Activated CD4-positive, alpha-beta T cell treated with anti-CD3 and anti-CD28 coated beads, Interleukin-2, amount 10 ng/mL, durations not matched to agents 7 days and 5 days (primary cell): ENCODE results near the gene SLC26A4. TPM values are rescaled to one million over a fixed set of nuclear protein-coding genes. Genes with fewer than 3 reads are reported as not detected.
"Not testable (repeated sequence)": the region's sequence is repeated elsewhere in the genome, so short reads cannot be mapped to it uniquely, and the experiment has no call there.

Experiments
- CTCF ChIA-PET: fragments of 350-600 bp; sonication (Branson Sonifier 250); formaldehyde crosslinking; loops from one replicate; lab custom pipeline; 2021; ENCODE audit warnings: antibody characterized with exemption; lab: Charles Lee
- POLR2A ChIA-PET: fragments of 350-600 bp; sonication (Branson Sonifier 250); formaldehyde crosslinking; loops from one replicate; lab custom pipeline; 2021; ENCODE audit warnings: antibody characterized with exemption; lab: Charles Lee
- DNase-seq: peaks from one replicate; pipeline ENCODE4 v3.0.0-alpha.2; 2020
- H3K27ac Mint-ChIP-seq: one replicate; pipeline ENCODE4 v1.8.0; 2021; ENCODE audit warnings: mild to moderate bottlenecking, moderate library complexity, mixed read lengths
- H3K27me3 Mint-ChIP-seq: one replicate; pipeline ENCODE4 v1.8.0; 2021; ENCODE audit warnings: mixed read lengths
- H3K36me3 Mint-ChIP-seq: one replicate; pipeline ENCODE4 v1.8.0; 2021; ENCODE audit warnings: low read depth, mixed read lengths
- H3K4me1 Mint-ChIP-seq: one replicate; pipeline ENCODE4 v1.8.0; 2021; ENCODE audit warnings: mixed read lengths
- H3K4me3 Mint-ChIP-seq: one replicate; pipeline ENCODE4 v1.8.0; 2021; ENCODE audit warnings: mild to moderate bottlenecking, moderate library complexity, mixed read lengths
- H3K9me3 Mint-ChIP-seq: one replicate; pipeline ENCODE4 v1.8.0; 2021; ENCODE audit warnings: mixed read lengths
- total RNA-seq, 2 experiments: library from RNA; stranded (reverse); gene quantifications; one replicate each; pipeline ENCODE4 v1.2.3, GENCODE V29; 2021

Gene SLC26A4
- total RNA-seq, 2 experiments from 2014 or later = 1.3 to 2.0 TPM

- no peak overlapping the region for H3K4me3 Mint-ChIP-seq
Measured at GRCh38 chr7:107638594-107638993, 22.0 kb upstream of the SLC26A4 start.

DNA sequence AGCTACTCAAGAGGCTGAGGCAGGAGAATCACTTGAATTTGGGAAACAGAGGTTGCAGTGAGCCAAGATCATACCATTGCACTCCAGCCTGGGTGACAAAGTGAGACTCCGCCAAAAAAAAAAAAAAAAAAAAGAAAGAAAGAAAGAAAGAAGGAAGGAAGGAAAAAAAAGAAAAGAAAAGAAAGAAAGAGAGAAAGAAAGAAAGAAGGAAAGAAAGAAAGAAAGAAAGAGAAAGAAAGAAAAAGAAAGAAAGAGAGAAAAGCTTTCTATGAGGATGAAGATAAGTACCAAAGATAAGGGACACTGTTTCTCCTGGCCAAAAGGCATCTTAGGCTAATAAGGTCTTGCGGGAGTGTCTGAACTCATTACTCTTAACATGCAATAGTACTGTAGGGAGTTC lies 21.6 kb upstream of the SLC26A4 start:
- CTCF ChIA-PET = interaction anchor here (0.6 to 1.0 kb wide), 2 partner anchors 104 to 364 kb away, joined by 3 to 5 read pairs; no protein-coding TSS in a partner anchor
- H3K27me3 Mint-ChIP-seq = peaks cover 11% of the 10 kb centered on the region
- peaks cover 19% of the 10 kb centered on the region for H3K9me3 Mint-ChIP-seq
- POLR2A ChIA-PET, H3K4me3 Mint-ChIP-seq, DNase-seq, H3K27ac Mint-ChIP-seq: not testable (repeated sequence)
- H3K36me3 Mint-ChIP-seq = peaks cover 12% of the 10 kb centered on the region
- H3K4me1 Mint-ChIP-seq = peaks cover 31% of the 10 kb centered on the region

More at GRCh38 chr7:107638594-107638993, 22.0 kb upstream of the SLC26A4 start:
- peaks cover 29% of the 10 kb centered on the region for H3K4me1 Mint-ChIP-seq
- H3K9me3 Mint-ChIP-seq = peaks cover 19% of the 10 kb centered on the region
- peaks cover 11% of the 10 kb centered on the region for H3K27me3 Mint-ChIP-seq
- H3K27ac Mint-ChIP-seq = peak overlapping the region; percentile 15
- CTCF ChIA-PET = interaction anchor here (0.6 to 1.0 kb wide), 2 partner anchors 105 to 363 kb away, joined by 3 to 5 read pairs; no protein-coding TSS in a partner anchor
- POLR2A ChIA-PET = no interaction called here
- no peak for DNase-seq
- H3K36me3 Mint-ChIP-seq = peaks cover 14% of the 10 kb centered on the region

DNA sequence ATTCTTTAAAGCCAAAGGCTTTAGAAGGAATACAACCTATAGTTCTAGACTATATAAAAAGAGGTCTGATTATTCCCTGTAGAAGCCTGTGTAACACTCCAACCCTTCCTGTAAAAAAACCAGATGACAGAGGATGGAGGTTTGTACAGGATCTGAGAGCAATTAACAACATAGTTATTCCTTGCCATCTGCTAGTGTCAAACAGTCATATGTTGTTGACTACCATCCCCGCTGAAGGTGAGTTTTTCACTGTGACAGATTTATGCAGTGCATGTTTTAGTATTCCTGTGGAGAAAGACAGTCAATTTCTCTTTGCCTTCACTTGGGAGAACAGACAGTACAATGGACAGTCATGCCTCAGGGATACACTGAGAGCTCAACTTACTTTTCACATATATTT lies 19.0 kb upstream of the SLC26A4 start:
- no peak overlapping the region for H3K27ac Mint-ChIP-seq
- no peak overlapping the region for H3K4me3 Mint-ChIP-seq
- peaks cover 10% of the 10 kb centered on the region for H3K36me3 Mint-ChIP-seq
- H3K9me3 Mint-ChIP-seq = peaks cover 20% of the 10 kb centered on the region
- peaks cover 14% of the 10 kb centered on the region for H3K27me3 Mint-ChIP-seq
- ChIA-PET CTCF (interaction anchor here (0.6 to 1.3 kb wide), 2 partner anchors 87 to 915 kb away, joined by 3 read pairs; no protein-coding TSS in a partner anchor), POLR2A (no interaction called here)
- no peak for DNase-seq
- peaks cover 33% of the 10 kb centered on the region for H3K4me1 Mint-ChIP-seq

DNA sequence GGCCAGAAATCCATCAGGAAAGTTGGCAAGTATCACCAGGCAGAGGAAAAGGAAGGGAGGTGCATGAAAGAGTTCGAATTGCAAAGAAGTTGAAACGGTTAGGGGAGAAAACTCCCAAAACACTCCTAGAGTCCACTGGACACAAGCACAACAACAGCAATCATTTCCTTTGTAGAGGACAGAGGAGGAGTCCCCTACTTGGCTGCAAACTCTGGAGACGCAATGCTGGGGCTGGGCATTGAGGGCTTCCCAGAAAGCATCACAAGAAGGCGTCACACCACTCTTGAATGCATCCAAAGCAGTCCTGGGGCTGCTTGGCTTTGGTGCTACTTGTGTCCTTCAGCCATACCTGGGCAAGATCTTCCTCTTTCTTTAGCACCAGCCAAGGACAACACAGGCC lies 18.1 kb upstream of the SLC26A4 start:
- CTCF ChIA-PET = no interaction called here
- POLR2A ChIA-PET = no interaction called here
- H3K36me3 Mint-ChIP-seq = peaks cover 10% of the 10 kb centered on the region
- peaks cover 33% of the 10 kb centered on the region for H3K4me1 Mint-ChIP-seq
- H3K4me3 Mint-ChIP-seq = no peak overlapping the region
- no peak for DNase-seq
- peaks cover 18% of the 10 kb centered on the region for H3K9me3 Mint-ChIP-seq
- H3K27me3 Mint-ChIP-seq = peaks cover 16% of the 10 kb centered on the region
- H3K27ac Mint-ChIP-seq = no peak overlapping the region

DNA sequence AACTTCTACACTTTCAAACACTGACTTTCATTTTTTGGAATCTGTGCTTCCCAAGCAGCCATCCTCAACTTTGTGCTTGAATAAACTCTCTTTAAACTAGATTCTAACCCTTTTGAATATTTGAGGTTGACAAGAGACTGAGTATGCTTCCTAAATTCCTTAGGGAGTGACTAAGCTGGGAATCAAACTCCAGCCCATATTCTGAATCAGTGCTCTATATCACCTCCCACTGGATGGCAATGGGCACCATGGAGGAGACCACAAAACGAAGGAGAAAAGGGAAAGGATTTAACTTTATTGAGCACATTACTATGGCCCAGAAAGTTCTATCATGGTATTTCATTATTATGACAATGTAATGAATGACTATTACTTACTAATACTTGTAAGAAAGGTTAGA lies 17.2 kb upstream of the SLC26A4 start:
- ChIA-PET POLR2A (no interaction called here), CTCF (interaction anchor here (1.3 kb wide), 1 partner anchor 18 kb away, joined by 3 read pairs; no protein-coding TSS in a partner anchor)
- Mint-ChIP-seq H3K36me3 (peaks cover 5% of the 10 kb centered on the region), H3K27ac (no peak overlapping the region), H3K27me3 (peaks cover 14% of the 10 kb centered on the region), H3K4me1 (peaks cover 24% of the 10 kb centered on the region), H3K9me3 (peaks cover 9% of the 10 kb centered on the region), H3K4me3 (no peak overlapping the region)
- DNase-seq = no peak

DNA sequence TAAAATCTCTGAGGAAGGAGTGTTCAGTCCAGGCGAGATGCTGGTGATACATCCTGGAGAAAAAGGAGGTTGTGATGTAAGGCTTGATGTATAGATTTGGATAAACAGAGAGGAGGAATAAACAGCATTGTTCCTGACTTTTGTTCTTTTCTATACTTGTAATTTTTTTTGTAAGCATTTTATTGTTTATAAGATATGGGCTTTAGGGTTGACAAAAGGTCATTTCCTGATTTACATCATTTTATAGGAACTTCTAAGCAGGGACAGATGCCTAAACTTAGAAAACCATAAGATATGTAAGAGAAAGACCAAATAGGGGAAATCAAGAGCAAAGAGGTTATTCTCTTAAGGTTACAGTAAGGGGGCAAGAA lies 16.7 kb upstream of the SLC26A4 start:
- POLR2A ChIA-PET = no interaction called here
- H3K36me3 Mint-ChIP-seq = peaks cover 4% of the 10 kb centered on the region
- peaks cover 15% of the 10 kb centered on the region for H3K27me3 Mint-ChIP-seq

DNA sequence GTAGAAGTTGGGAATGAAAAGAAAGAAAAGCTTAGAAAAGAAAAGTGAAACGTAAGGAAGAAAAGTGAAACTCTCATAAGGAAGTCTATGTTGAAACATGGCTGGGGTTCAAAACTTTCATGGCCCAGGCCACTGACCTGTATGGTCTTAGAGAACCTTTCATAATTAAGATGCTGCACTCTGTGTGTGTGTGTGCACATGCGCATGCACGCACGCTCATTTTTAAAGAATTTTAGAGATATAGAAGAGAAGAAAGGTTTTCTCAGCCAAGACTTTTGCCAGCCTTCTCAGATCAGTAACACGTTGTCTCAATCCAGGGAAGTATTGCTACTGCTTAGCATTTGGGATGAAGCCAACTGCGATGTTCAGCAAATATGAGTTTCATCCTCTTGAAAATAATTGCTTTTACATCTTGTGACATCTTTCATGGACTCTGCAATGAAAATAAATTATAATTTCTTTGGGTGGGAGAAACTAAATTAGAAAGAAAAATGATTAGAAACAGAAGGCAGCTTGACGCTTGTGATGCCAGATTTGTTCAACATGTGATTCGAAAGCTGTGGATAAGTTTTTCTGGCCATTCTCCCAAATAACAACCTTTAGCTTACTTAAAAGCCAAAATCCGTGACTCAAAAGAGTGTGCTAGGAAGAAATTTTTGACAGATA lies 16.2 kb upstream of the SLC26A4 start:
- Mint-ChIP-seq H3K27ac (no peak overlapping the region), H3K4me3 (no peak overlapping the region), H3K36me3 (peaks cover 4% of the 10 kb centered on the region), H3K27me3 (peaks cover 18% of the 10 kb centered on the region), H3K9me3 (peaks cover 7% of the 10 kb centered on the region), H3K4me1 (peaks cover 13% of the 10 kb centered on the region)
- no peak for DNase-seq
- POLR2A ChIA-PET = no interaction called here
- CTCF ChIA-PET = interaction anchor here (0.8 to 1.6 kb wide), 4 partner anchors 12 to 65 kb away, joined by 3 to 5 read pairs (median 4); no protein-coding TSS in a partner anchor

More for the DNA sequence above, 16.7 kb upstream of the SLC26A4 start:
- Mint-ChIP-seq H3K9me3 (peaks cover 7% of the 10 kb centered on the region), H3K4me3 (no peak overlapping the region), H3K27ac (no peak overlapping the region), H3K4me1 (peaks cover 19% of the 10 kb centered on the region)
- CTCF ChIA-PET = interaction anchor here (1.3 kb wide), 1 partner anchor 18 kb away, joined by 3 read pairs; no protein-coding TSS in a partner anchor
- DNase-seq = no peak

DNA sequence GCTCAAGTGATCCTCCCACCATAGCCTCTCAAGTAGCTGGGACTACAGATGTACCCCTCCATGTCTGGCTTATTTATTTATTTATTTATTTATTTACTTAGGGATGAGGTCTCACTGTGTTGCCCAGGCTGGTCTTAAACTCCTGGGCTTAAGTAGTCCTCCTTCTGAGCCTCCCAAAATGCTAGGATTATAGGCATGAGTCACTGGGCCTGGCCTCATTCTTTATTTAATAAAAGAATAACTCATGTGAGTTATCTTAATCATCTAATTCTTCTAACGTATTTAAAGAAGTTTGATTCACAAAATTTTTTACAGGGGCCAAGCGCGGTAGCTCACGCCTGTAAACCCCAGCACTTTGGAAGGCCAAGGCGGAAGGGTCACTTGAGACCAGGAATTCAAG lies 8.0 kb upstream of the SLC26A4 start:
- H3K4me3 Mint-ChIP-seq = no peak overlapping the region

GRCh38 chr7:107658467-107658866 lies 2.2 kb upstream of the SLC26A4 start:
- Mint-ChIP-seq H3K4me1 (peaks cover 49% of the 10 kb centered on the region), H3K27me3 (peaks cover 3% of the 10 kb centered on the region), H3K36me3 (no peaks in the 10 kb centered on the region), H3K9me3 (no peaks in the 10 kb centered on the region), H3K4me3 (no peak overlapping the region), H3K27ac (no peak overlapping the region)
- DNase-seq = no peak
- ChIA-PET POLR2A (interaction anchor here (0.6 kb wide), 1 partner anchor 190 kb away, joined by 3 read pairs; no protein-coding TSS in a partner anchor), CTCF (interaction anchor here (1.1 kb wide), 1 partner anchor 215 kb away, joined by 3 read pairs; no protein-coding TSS in a partner anchor)

More for the DNA sequence above, 8.0 kb upstream of the SLC26A4 start:
- Mint-ChIP-seq H3K27me3 (peaks cover 13% of the 10 kb centered on the region), H3K27ac (no peak overlapping the region), H3K36me3 (peaks cover 2% of the 10 kb centered on the region), H3K9me3 (peaks cover 2% of the 10 kb centered on the region), H3K4me1 (peaks cover 13% of the 10 kb centered on the region)
- POLR2A ChIA-PET = no interaction called here
- CTCF ChIA-PET = no interaction called here
- DNase-seq = no peak

DNA sequence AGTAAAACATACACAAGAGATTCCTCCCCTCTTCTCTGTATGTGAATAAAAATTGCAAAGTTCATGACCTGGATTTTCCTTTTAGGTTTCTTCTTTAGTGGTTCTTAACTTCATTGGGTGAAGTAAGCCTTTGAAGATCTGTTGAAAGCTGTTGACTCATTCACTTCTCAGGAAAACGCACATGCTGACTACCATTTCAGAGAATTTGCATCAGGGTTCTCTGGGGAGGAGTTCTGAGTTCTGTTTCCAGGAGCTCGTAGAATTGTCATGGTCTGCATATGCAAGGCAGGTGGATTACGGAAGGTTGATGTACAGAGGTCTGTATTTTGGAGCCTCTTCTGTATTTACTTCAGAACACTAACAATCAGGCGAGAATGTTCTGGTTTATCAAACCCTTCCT lies 962 bp upstream of the SLC26A4 start:
- H3K27me3 Mint-ChIP-seq = peaks cover 3% of the 10 kb centered on the region
- no peaks in the 10 kb centered on the region for H3K36me3 Mint-ChIP-seq
- ChIA-PET POLR2A (no interaction called here), CTCF (interaction anchor here (0.9 to 1.1 kb wide), 3 partner anchors 9 to 27 kb away, joined by 3 to 5 read pairs (median 3); no protein-coding TSS in a partner anchor)
- peak; percentile 55 for DNase-seq
- H3K4me1 Mint-ChIP-seq = peaks cover 45% of the 10 kb centered on the region
- no peaks in the 10 kb centered on the region for H3K9me3 Mint-ChIP-seq
- peak overlapping the region; percentile 54 for H3K27ac Mint-ChIP-seq
- H3K4me3 Mint-ChIP-seq = peak overlapping the region; percentile 78

DNA sequence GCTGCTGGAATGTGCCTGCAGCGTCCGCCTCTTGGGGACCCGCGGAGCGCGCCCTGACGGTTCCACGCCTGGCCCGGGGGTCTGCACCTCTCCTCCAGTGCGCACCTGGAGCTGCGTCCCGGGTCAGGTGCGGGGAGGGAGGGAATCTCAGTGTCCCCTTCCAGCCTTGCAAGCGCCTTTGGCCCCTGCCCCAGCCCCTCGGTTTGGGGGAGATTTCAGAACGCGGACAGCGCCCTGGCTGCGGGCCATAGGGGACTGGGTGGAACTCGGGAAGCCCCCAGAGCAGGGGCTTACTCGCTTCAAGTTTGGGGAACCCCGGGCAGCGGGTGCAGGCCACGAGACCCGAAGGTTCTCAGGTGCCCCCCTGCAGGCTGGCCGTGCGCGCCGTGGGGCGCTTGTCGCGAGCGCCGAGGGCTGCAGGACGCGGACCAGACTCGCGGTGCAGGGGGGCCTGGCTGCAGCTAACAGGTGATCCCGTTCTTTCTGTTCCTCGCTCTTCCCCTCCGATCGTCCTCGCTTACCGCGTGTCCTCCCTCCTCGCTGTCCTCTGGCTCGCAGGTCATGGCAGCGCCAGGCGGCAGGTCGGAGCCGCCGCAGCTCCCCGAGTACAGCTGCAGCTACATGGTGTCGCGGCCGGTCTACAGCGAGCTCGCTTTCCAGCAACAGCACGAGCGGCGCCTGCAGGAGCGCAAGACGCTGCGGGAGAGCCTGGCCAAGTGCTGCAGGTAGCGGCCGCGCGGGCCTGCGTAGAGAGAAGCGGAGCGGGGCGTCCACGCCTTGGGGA lies 645 bp downstream of the SLC26A4 start:
- ChIA-PET POLR2A (interaction anchor here (0.6 kb wide), 1 partner anchor 100 kb away, joined by 3 read pairs; no protein-coding TSS in a partner anchor), CTCF (interaction anchor here (0.6 to 2.1 kb wide), 6 partner anchors 16 to 98 kb away, joined by 3 to 6 read pairs (median 4); partner anchors contain the start of genes CBLL1, COG5 and DUS4L)
- H3K27me3 Mint-ChIP-seq = peaks cover 3% of the 10 kb centered on the region
- no peaks in the 10 kb centered on the region for H3K36me3 Mint-ChIP-seq
- H3K4me3 Mint-ChIP-seq = peak overlapping the region; percentile 78
- DNase-seq = peak; percentile 57
- H3K4me1 Mint-ChIP-seq = peaks cover 36% of the 10 kb centered on the region
- no peaks in the 10 kb centered on the region for H3K9me3 Mint-ChIP-seq
- peak overlapping the region; percentile 69 for H3K27ac Mint-ChIP-seq

GRCh38 chr7:107661865-107662379 lies 1.3 kb downstream of the SLC26A4 start:
- H3K4me1 Mint-ChIP-seq = peaks cover 36% of the 10 kb centered on the region
- no peaks in the 10 kb centered on the region for H3K9me3 Mint-ChIP-seq
- ChIA-PET POLR2A (interaction anchor here (0.6 kb wide), 1 partner anchor 101 kb away, joined by 3 read pairs; no protein-coding TSS in a partner anchor), CTCF (interaction anchor here (1.1 to 2.1 kb wide), 5 partner anchors 17 to 82 kb away, joined by 3 to 6 read pairs (median 5); partner anchors contain the start of gene CBLL1)
- no peak overlapping the region for H3K27ac Mint-ChIP-seq
- no peaks in the 10 kb centered on the region for H3K36me3 Mint-ChIP-seq
- no peak for DNase-seq
- H3K4me3 Mint-ChIP-seq = peak overlapping the region; percentile 78
- H3K27me3 Mint-ChIP-seq = peaks cover 3% of the 10 kb centered on the region
